HT-29 (cell line): Measurements from ENCODE around the gene SLC49A3. TPM values are rescaled to one million over a fixed set of nuclear protein-coding genes. Genes with fewer than 3 reads are reported as not detected.
"Not testable (repeated sequence)": the region's sequence is repeated elsewhere in the genome, so short reads cannot be mapped to it uniquely, and the experiment has no call there.

Experiments used
- DNase-seq: peaks from one replicate; pipeline ENCODE4 v3.0.0-alpha.2; 2015; ENCODE audit warnings: low spot score
- total RNA-seq: library from RNA; depleted of rRNA; stranded (reverse); fragments of >200 nt; shearing (Covaris generic); gene quantifications from 2 replicates; pipeline ENCODE4 v1.2.3, GENCODE V29; 2014

The SLC49A3 gene
- total RNA-seq, 1 experiment from 2014 or later: 0.56 TPM

GRCh38 chr4:654871-655463, 34.0 kb downstream of the SLC49A3 start:
- DNase-seq: no peak

GRCh38 chr4:654503-654845, 34.5 kb downstream of the SLC49A3 start:
- no peak for DNase-seq

- no peak for DNase-seq
These were observed 35.0 kb downstream of the SLC49A3 start for GRCh38 chr4:653831-654502.

GRCh38 chr4:653080-653821, 35.7 kb downstream of the SLC49A3 start:
- no peak for DNase-seq

GRCh38 chr4:651884-652642, 36.9 kb downstream of the SLC49A3 start:
- DNase-seq: no peak

GRCh38 chr4:650951-651883, 37.7 kb downstream of the SLC49A3 start:
- no peak for DNase-seq

- DNase-seq: no peak
These were observed 38.5 kb downstream of the SLC49A3 start for GRCh38 chr4:650461-650860.

- DNase-seq: no peak
These were observed 39.1 kb downstream of the SLC49A3 start for GRCh38 chr4:649751-650310.

GRCh38 chr4:649293-649625, 39.7 kb downstream of the SLC49A3 start:
- DNase-seq: no peak

GRCh38 chr4:648579-649292, 40.2 kb downstream of the SLC49A3 start:
- DNase-seq: no peak

GRCh38 chr4:647481-647880, 41.5 kb downstream of the SLC49A3 start:
- DNase-seq: no peak

- no peak for DNase-seq
These were observed 42.5 kb downstream of the SLC49A3 start for GRCh38 chr4:646460-646859.

- not testable (repeated sequence) for DNase-seq
These were observed 46.6 kb downstream of the SLC49A3 start for GRCh38 chr4:642366-642765.

- no peak for DNase-seq
These were observed 51.2 kb downstream of the SLC49A3 start for GRCh38 chr4:637536-638280.

- no peak for DNase-seq
These were observed 52.3 kb downstream of the SLC49A3 start for GRCh38 chr4:636628-637159.

GRCh38 chr4:635851-636627, 52.9 kb downstream of the SLC49A3 start:
- DNase-seq: no peak

GRCh38 chr4:635066-635835, 53.7 kb downstream of the SLC49A3 start:
- not testable (repeated sequence) for DNase-seq

GRCh38 chr4:634599-634985, 54.4 kb downstream of the SLC49A3 start:
- DNase-seq: no peak
